ENCODE measurements around the gene ADRA2B.

DNA sequence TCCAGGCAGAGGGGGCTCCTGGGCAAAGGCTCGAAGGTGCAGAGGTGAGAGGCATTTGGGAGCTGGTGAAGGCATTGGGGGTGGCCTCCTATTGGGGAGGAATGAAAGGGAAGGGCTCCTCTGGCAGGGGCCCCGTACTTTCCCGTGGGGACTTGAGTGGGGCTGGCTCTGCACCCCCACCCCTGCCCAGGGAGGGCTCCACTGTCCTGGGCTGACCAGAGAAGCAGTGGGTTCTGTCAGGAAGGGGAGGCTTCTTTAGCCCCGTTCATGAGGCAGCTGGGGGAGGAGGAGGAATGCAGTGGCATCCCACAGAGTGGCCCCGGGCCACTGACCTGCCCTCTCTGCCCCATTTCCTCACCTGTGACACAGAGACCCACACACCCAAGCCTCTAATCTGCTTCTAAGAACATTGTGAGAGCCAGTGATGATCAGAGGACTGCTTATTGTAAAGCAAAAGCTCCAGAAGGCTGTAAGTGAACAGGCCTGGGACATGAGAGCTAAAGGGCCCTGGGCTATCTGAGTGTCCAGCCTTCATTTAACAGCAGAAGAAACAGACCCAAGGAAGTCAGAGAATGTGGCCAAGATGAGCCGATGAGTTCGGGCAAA is 43.1 kb downstream of the ADRA2B start:
- TF ChIP-seq ZNF274 (IDR thresholded peaks at IDR 0.05; ENCODE audit: low read depth, low read length) (no peak), SUZ12 (IDR thresholded peaks at IDR 0.05; ENCODE audit: extremely low read depth, insufficient read depth, insufficient read length) (no peak), YY1 (IDR thresholded peaks at IDR 0.05; ENCODE audit: insufficient read depth, insufficient read length) (no peak)

All from NT2/D1 (cell line).